ENCODE measurements around the gene RNU2-1. TPM values are rescaled to one million over a fixed set of nuclear protein-coding genes. Genes with fewer than 3 reads are reported as not detected.
"Not testable (repeated sequence)": the region's sequence is repeated elsewhere in the genome, so short reads cannot be mapped to it uniquely, and the experiment has no call there.

Gene RNU2-1
- polyA plus RNA-seq, 1 of the 3 experiments (the other 2 are of a cell fraction), result not detected

- H3F3A ChIP-seq (replicated peaks; ENCODE audit: insufficient read depth); H3K4me3 ChIP-seq (ENCODE audit: low read depth in 2 of 2, low read length in 1 of 2); H3K9me2 ChIP-seq; H3K79me2 ChIP-seq (ENCODE audit: insufficient read depth); H3K4me1 ChIP-seq (ENCODE audit: control insufficient read depth in 1 of 2, insufficient read depth in 2 of 2, low read depth in 1 of 2, low read length in 1 of 2); H3K4me2 ChIP-seq; H3K36me3 ChIP-seq (replicated peaks in 1 of 2; ENCODE audit: control insufficient read depth in 1 of 2, insufficient read depth in 2 of 2, low read length in 1 of 2); H3K27ac ChIP-seq (ENCODE audit: low read depth in 2 of 2, low read length in 1 of 2); POLR2A ChIA-PET; CTCF ChIA-PET; H2AFZ ChIP-seq (ENCODE audit: low read depth); H3K27me3 ChIP-seq (ENCODE audit: insufficient read depth); DNase-seq; H4K20me1 ChIP-seq (ENCODE audit: insufficient read depth); H3K9ac ChIP-seq; H3K9me3 ChIP-seq: not testable (repeated sequence)
- no CpG with 5 or more reads among the region's 34 CpGs for WGBS (ENCODE audit: low lambda C conversion rate)
Observed at GRCh38 chr17:43240596-43241352, 7.0 kb upstream of the RNU2-1 start.

- H3K79me2 ChIP-seq (ENCODE audit: insufficient read depth); H3K9me3 ChIP-seq; H3K4me3 ChIP-seq (ENCODE audit: low read depth in 2 of 2, low read length in 1 of 2); DNase-seq; H3K27ac ChIP-seq (ENCODE audit: low read depth in 2 of 2, low read length in 1 of 2); CTCF ChIA-PET; H3K9ac ChIP-seq; H3K27me3 ChIP-seq (ENCODE audit: insufficient read depth); POLR2A ChIA-PET; H3K36me3 ChIP-seq (replicated peaks in 1 of 2; ENCODE audit: control insufficient read depth in 1 of 2, insufficient read depth in 2 of 2, low read length in 1 of 2); H4K20me1 ChIP-seq (ENCODE audit: insufficient read depth); H3K9me2 ChIP-seq; H3K4me1 ChIP-seq (ENCODE audit: control insufficient read depth in 1 of 2, insufficient read depth in 2 of 2, low read depth in 1 of 2, low read length in 1 of 2); H3F3A ChIP-seq (replicated peaks; ENCODE audit: insufficient read depth); H2AFZ ChIP-seq (ENCODE audit: low read depth); H3K4me2 ChIP-seq: not testable (repeated sequence)
- WGBS (ENCODE audit: low lambda C conversion rate), result no CpG with 5 or more reads among the region's 26 CpGs
Observed at GRCh38 chr17:43239597-43239996, 5.8 kb upstream of the RNU2-1 start.

GRCh38 chr17:43233263-43233662, 514 bp downstream of the RNU2-1 start:
- H3K79me2 ChIP-seq (ENCODE audit: insufficient read depth); H4K20me1 ChIP-seq (ENCODE audit: insufficient read depth); H3K4me1 ChIP-seq (ENCODE audit: control insufficient read depth in 1 of 2, insufficient read depth in 2 of 2, low read depth in 1 of 2, low read length in 1 of 2); H3K36me3 ChIP-seq (replicated peaks in 1 of 2; ENCODE audit: control insufficient read depth in 1 of 2, insufficient read depth in 2 of 2, low read length in 1 of 2); H3K9me3 ChIP-seq; H3K27ac ChIP-seq (ENCODE audit: low read depth in 2 of 2, low read length in 1 of 2); H3K4me3 ChIP-seq (ENCODE audit: low read depth in 2 of 2, low read length in 1 of 2); DNase-seq; POLR2A ChIA-PET; H3K4me2 ChIP-seq; H3F3A ChIP-seq (replicated peaks; ENCODE audit: insufficient read depth); H2AFZ ChIP-seq (ENCODE audit: low read depth); H3K9ac ChIP-seq; H3K27me3 ChIP-seq (ENCODE audit: insufficient read depth); CTCF ChIA-PET; H3K9me2 ChIP-seq: not testable (repeated sequence)
- WGBS (ENCODE audit: low lambda C conversion rate), result 3% methylated on average over 4 of the region's 15 CpGs

GRCh38 chr17:43232021-43232699, 1.6 kb downstream of the RNU2-1 start:
- 90% methylated on average over 20 of the region's 24 CpGs for WGBS (ENCODE audit: low lambda C conversion rate)

GRCh38 chr17:43231205-43232020, 2.4 kb downstream of the RNU2-1 start:
- POLR2A ChIA-PET; H2AFZ ChIP-seq (ENCODE audit: low read depth); H3K9me2 ChIP-seq; H4K20me1 ChIP-seq (ENCODE audit: insufficient read depth); H3K27me3 ChIP-seq (ENCODE audit: insufficient read depth); DNase-seq; H3F3A ChIP-seq (replicated peaks; ENCODE audit: insufficient read depth); H3K9me3 ChIP-seq; H3K79me2 ChIP-seq (ENCODE audit: insufficient read depth); CTCF ChIA-PET; H3K4me1 ChIP-seq (ENCODE audit: control insufficient read depth in 1 of 2, insufficient read depth in 2 of 2, low read depth in 1 of 2, low read length in 1 of 2); H3K36me3 ChIP-seq (replicated peaks in 1 of 2; ENCODE audit: control insufficient read depth in 1 of 2, insufficient read depth in 2 of 2, low read length in 1 of 2): not testable (repeated sequence)
- Histone ChIP-seq H3K27ac (ENCODE audit: low read depth in 2 of 2, low read length in 1 of 2) (peak overlapping the region in 1 of 2 experiments; percentile 70; a peak in 2 of 4 replicates), H3K4me2 (peak overlapping the region; percentile 45; the same call in 1 of the 2 replicates), H3K9ac (peak overlapping the region; percentile 20; the same call in 1 of the 2 replicates), H3K4me3 (ENCODE audit: low read depth in 2 of 2, low read length in 1 of 2) (peak overlapping the region in 1 of 2 experiments; percentile 28; a peak in 2 of 4 replicates)
- WGBS (ENCODE audit: low lambda C conversion rate), result 83% methylated on average over 18 of the region's 40 CpGs

More at GRCh38 chr17:43232021-43232699, 1.6 kb downstream of the RNU2-1 start:
- Histone ChIP-seq H3K4me2 (peak overlapping the region; percentile 45; the same call in 1 of the 2 replicates), H3K9ac (peak overlapping the region; percentile 20; the same call in 1 of the 2 replicates), H3K27ac (ENCODE audit: low read depth in 2 of 2, low read length in 1 of 2) (peak overlapping the region in 1 of 2 experiments; percentile 70; a peak in 2 of 4 replicates), H3K4me3 (ENCODE audit: low read depth in 2 of 2, low read length in 1 of 2) (peak overlapping the region in 1 of 2 experiments; percentile 28; a peak in 2 of 4 replicates)
- H3K36me3 ChIP-seq (replicated peaks in 1 of 2; ENCODE audit: control insufficient read depth in 1 of 2, insufficient read depth in 2 of 2, low read length in 1 of 2); H3F3A ChIP-seq (replicated peaks; ENCODE audit: insufficient read depth); H3K79me2 ChIP-seq (ENCODE audit: insufficient read depth); POLR2A ChIA-PET; H4K20me1 ChIP-seq (ENCODE audit: insufficient read depth); H3K27me3 ChIP-seq (ENCODE audit: insufficient read depth); H3K9me2 ChIP-seq; CTCF ChIA-PET; DNase-seq; H3K9me3 ChIP-seq; H2AFZ ChIP-seq (ENCODE audit: low read depth); H3K4me1 ChIP-seq (ENCODE audit: control insufficient read depth in 1 of 2, insufficient read depth in 2 of 2, low read depth in 1 of 2, low read length in 1 of 2): not testable (repeated sequence)
